ENCODE data around the gene ANP32A.
A peak's percentile ranks its signal among the peaks of the same experiment; 100 is the strongest.

Gene ANP32A

GRCh38 chr15:68815598-68815997 lies 5.1 kb downstream of the ANP32A start:
- DNase-seq (ENCODE audit: low read depth), result peak; percentile 23
- H3K4me3 ChIP-seq (ENCODE audit: low read depth, low read length), result no peak overlapping the region
- no peak for TF ChIP-seq CTCF (conservative IDR thresholded peaks at IDR 0.05; ENCODE audit: low read depth, low read length)

- TF ChIP-seq CTCF (conservative IDR thresholded peaks at IDR 0.05; ENCODE audit: low read depth, low read length), result no peak
- H3K4me3 ChIP-seq (ENCODE audit: low read depth, low read length), result no peak overlapping the region
- no peak for DNase-seq (ENCODE audit: low read depth)
These were observed 6.1 kb downstream of the ANP32A start for GRCh38 chr15:68814596-68814995.

DNA sequence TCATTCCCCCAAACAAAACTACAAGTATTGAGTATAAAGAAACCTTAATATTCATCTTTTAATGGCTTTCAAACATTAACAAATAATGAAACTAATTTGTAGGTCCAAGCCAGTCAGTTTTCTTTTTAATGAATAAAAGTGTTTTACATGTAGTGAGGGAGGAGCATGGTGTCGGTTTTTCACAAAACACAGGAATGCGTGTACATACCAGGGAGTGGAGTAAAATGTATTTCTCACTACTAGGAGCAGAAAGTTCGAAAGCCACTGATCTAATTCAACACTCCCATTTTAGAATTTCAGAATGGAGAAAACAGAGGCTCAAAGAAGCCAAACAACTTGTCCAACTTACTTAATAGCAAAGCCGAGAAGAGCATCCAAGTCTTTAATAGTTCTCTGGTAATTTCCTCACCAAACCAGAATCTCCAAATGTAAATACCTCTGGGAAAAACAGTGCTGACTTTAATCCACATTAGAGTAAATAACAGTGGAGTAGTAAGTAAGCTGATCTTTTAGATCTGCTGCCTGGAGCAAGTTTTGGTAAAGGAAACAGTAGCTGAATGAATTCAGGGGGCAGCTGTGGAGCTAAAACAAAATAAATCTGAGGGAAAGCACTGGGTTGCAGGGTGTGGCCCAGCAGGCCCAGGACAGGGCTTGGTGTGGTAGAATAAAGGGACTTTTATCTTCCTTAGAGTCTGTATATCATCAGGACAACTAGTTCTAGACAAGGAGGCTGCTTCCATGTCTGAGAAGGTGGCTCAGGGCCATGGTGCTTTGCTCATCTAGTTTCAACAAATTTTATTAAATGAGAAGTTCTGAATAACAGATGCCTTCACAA lies 7.9 kb downstream of the ANP32A start:
- no peak for TF ChIP-seq CTCF (conservative IDR thresholded peaks at IDR 0.05; ENCODE audit: low read depth, low read length)
- DNase-seq (ENCODE audit: low read depth), result peak; percentile 73
- no peak overlapping the region for H3K4me3 ChIP-seq (ENCODE audit: low read depth, low read length)

DNA sequence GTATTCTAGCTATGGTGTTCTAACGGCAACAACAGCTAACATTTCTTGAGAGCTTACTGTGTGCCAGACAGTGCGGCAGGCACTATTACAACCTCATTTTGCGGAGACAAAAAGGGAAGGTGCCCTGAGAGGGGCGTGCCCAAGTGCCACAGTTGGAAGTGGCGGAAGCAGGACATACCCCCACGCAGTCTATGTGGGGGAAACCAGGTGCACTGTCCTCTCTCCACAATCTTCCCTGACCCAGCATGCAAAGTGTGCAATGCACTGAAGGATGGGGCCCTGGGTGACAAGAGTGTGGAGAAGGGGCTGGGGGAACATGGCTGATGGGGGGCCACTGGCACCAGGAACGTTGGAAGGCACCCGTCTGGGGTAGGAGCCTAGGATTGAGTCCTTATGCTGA lies 8.6 kb downstream of the ANP32A start:
- no peak overlapping the region for H3K4me3 ChIP-seq (ENCODE audit: low read depth, low read length)
- no peak for TF ChIP-seq CTCF (conservative IDR thresholded peaks at IDR 0.05; ENCODE audit: low read depth, low read length)
- no peak for DNase-seq (ENCODE audit: low read depth)

- TF ChIP-seq CTCF (conservative IDR thresholded peaks at IDR 0.05; ENCODE audit: low read depth, low read length), result no peak
- DNase-seq (ENCODE audit: low read depth), result no peak
- no peak overlapping the region for H3K4me3 ChIP-seq (ENCODE audit: low read depth, low read length)
These were observed 11.2 kb downstream of the ANP32A start for GRCh38 chr15:68809517-68809916.

DNA sequence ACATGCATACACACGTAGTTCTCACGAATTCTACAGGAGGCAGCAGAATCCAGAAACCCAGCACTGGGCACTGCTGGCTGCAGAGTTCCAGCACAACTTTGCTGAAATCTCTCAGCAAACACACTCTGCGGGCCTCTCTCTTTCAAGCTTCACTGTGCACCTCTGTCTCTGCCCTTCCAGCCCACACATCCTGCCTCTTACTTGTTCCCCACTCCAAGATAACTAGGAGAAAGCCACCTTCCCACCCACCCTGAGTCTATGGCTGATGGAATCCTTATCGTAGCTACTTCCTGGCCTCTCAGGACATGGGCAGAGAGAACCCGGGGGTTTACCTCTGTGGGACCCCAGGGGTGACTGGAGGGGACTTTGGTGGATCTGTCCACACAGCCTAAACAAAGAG lies 11.9 kb downstream of the ANP32A start:
- no peak for TF ChIP-seq CTCF (conservative IDR thresholded peaks at IDR 0.05; ENCODE audit: low read depth, low read length)
- DNase-seq (ENCODE audit: low read depth), result no peak
- H3K4me3 ChIP-seq (ENCODE audit: low read depth, low read length), result no peak overlapping the region

DNA sequence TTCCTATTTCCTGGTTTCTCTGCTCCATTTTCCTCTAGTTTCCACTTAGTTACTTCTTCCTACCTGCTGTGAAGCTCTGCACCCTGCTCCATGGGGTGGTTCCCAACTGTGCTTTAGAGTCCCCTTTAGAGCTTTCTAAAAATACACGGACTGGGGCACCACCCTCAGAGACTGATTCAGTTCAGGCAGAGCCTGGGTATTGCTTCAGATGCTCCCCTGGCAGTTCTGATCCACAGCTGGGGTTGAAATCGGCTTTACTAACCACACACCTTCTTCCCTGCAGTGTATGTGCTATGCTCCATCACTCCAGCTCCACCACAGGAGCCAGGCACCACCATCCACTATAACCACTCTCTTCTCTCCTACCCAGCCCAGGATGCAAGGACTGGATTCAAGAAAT lies 12.6 kb downstream of the ANP32A start:
- no peak for TF ChIP-seq CTCF (conservative IDR thresholded peaks at IDR 0.05; ENCODE audit: low read depth, low read length)
- DNase-seq (ENCODE audit: low read depth), result peak; percentile 41
- H3K4me3 ChIP-seq (ENCODE audit: low read depth, low read length), result no peak overlapping the region

Measured in choroid plexus epithelial cell (primary cell).